Stimulated activated naive CD8-positive, alpha-beta T cell treated with anti-CD3 and anti-CD28 coated beads, Interleukin-15, Interleukin-2, amounts not matched to agents 100 U/mL and 50 U/mL, for 24 hours (primary cell): ENCODE data around the gene MIAT.

Source experiments
- ATAC-seq: fragments of 150-1000 bp; cut with Tn5 transposase; one replicate; pipeline ENCODE4 v1.10.0; 2021
- DNase-seq: peaks from one replicate; pipeline ENCODE4 v3.0.0; 2021

Gene MIAT

GRCh38 chr22:26669060-26669481 lies 11.7 kb downstream of the MIAT start:
- ATAC-seq (no peak), DNase-seq (peak; percentile 40)

DNA sequence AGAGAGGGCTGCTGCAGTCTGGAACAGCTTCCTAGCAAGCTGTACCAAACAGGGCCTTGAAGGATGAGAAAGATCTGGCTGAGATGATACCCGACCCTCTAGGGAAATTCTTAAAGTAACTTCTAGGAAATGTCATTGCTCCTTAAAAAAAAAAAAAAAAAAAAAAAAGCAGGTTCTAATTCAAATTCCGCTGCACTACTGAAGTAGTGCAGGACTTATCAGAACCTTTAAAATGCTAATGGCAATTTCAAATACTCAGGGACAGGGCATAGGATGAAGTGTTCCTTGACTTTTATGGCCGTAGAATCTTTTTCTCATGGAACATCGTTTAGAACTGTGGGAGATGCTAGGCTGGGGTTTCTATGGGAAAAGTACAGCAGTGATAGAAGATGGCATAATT lies 13.1 kb downstream of the MIAT start:
- DNase-seq (no peak), ATAC-seq (no peak)

GRCh38 chr22:26671317-26672059 lies 14.1 kb downstream of the MIAT start:
- ATAC-seq (peak; percentile 47), DNase-seq (peak; percentile 82)

- DNase-seq (no peak), ATAC-seq (peak; percentile 4)
These were observed 14.7 kb downstream of the MIAT start for GRCh38 chr22:26672060-26672471.

- DNase-seq (peak; percentile 93), ATAC-seq (peak; percentile 76)
These were observed 15.4 kb downstream of the MIAT start for GRCh38 chr22:26672590-26673468.

GRCh38 chr22:26673486-26673885 lies 16.1 kb downstream of the MIAT start:
- DNase-seq (peak; percentile 35), ATAC-seq (no peak)

DNA sequence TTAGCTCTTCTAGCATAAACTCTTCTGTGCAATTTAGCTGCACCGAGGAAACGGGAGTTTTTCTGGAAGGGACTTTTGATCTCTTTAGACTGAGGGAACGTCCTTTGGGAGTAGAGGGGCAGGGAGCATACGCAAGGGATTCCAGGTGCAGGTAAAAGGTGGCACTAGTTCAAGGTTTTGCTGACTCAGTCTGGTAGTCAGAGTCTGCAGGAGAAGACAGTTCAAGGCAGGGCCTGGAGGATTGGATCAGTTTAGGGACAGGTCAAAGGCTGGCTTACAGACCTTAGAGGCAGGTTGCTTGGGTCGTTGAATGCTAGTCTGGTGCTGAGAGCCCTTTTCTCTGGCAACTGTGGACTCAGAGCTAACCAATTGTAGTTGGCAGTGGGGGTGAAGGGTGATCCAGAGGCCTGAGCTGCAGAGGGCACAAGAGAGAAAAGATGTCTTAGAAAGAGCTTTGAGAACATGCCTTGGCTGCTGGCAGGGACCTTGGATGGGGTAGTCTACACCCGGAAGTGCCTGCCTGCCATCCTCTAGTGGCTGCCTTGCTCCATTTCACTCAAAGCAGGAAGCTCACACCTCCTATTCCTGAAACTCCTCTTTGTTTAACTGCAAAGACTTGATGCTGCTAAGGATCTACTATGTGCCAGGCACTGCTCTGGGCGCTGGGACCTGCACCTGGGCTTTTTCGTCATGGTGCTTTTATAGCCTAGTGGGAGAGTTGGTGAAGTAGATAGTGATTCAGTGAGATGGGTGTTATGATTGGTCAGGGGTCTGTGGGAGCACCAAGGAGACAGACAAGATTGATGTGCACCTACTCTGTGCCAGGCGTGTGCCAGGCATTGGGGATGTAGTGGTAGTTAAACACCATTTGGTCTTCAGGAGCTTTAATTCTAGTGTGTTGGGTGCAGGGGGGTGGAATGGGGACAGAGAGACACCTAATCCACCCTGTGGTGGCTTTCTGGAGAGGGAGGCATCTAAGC lies 17.1 kb downstream of the MIAT start:
- ATAC-seq (no peak), DNase-seq (peak; percentile 38)

GRCh38 chr22:26675687-26676268 lies 18.4 kb downstream of the MIAT start:
- ATAC-seq (no peak), DNase-seq (no peak)

DNA sequence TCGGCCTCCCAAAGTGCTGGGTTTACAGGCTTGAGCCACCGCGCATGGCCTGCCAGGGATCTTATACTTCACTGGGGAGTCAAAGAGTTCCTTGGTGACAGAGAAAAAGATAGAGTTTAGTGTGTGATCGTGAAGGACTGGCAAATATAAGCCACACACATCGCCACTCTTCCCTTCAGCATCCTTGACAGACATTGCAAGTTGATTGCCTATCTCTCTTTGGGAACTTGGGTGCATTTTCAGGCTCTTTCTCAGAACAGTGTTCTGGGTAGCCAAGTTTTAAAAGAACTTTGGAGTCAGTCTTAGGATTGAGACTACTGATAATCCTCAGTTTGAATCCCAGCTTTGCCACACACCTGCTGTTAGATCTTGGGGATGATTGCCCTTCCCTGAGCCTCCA lies 19.8 kb downstream of the MIAT start:
- DNase-seq: no peak
- no peak for ATAC-seq

DNA sequence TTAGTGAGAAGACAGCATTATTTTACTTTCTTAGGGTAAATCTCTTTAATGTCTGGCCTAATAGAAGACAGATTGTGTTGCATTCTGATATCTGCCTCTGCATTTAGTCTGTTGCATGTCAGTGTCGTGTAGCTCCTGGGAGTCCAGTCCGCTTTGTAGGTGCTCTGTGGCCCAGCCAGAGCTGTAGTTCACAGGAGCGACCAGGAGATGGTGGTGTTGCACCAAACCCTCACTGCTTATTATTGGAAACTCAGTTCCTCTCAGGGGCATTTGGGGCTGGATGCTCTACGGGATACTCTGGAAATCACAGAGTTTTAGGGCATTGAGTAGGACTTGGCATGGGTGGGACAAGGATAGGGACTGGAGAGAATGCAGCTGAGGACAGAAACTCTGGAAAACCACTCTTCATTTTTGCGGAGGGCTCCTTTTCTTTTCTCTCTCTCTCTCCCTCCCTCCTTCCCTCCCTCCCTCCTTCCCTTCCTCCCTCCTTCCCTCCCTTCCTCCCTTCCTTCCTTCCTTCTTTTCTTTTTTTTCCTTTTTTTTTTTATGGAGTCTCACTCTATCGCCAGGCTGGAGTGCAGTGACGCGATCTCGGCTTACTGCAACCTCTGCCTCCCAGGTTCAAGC lies 21.7 kb downstream of the MIAT start:
- DNase-seq: peak; percentile 77
- peak; percentile 83 for ATAC-seq

- DNase-seq: no peak
- ATAC-seq: no peak
These were observed 23.1 kb downstream of the MIAT start for GRCh38 chr22:26680485-26680884.

GRCh38 chr22:26681395-26681821 lies 24.0 kb downstream of the MIAT start:
- ATAC-seq (no peak), DNase-seq (no peak)

- no peak for DNase-seq
These were observed 26.8 kb downstream of the MIAT start for GRCh38 chr22:26684168-26684567.

DNA sequence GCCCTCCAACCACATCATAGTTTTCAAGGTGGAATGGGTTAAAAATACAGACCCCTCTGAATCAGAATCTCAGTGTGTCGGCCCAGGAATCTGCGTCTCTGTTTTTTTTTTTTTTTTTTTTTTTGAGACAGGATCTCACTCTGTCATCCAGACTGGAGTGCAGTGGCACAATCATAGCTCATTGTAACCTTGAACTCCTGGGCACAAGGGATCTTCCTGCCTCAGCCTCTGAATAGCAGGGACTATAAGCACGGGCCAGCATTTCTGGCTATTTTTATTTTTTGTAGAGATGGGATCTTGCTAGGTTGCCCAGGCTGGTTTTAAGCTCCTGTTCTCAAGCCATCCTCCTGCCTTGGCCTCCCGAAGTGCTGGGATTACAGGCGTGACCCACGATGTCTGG lies 28.2 kb downstream of the MIAT start:
- DNase-seq (no peak), ATAC-seq (no peak)

More at GRCh38 chr22:26684168-26684567, 26.8 kb downstream of the MIAT start:
- ATAC-seq: no peak

- ATAC-seq (no peak), DNase-seq (no peak)
These were observed 30.1 kb downstream of the MIAT start for GRCh38 chr22:26687439-26687838.

DNA sequence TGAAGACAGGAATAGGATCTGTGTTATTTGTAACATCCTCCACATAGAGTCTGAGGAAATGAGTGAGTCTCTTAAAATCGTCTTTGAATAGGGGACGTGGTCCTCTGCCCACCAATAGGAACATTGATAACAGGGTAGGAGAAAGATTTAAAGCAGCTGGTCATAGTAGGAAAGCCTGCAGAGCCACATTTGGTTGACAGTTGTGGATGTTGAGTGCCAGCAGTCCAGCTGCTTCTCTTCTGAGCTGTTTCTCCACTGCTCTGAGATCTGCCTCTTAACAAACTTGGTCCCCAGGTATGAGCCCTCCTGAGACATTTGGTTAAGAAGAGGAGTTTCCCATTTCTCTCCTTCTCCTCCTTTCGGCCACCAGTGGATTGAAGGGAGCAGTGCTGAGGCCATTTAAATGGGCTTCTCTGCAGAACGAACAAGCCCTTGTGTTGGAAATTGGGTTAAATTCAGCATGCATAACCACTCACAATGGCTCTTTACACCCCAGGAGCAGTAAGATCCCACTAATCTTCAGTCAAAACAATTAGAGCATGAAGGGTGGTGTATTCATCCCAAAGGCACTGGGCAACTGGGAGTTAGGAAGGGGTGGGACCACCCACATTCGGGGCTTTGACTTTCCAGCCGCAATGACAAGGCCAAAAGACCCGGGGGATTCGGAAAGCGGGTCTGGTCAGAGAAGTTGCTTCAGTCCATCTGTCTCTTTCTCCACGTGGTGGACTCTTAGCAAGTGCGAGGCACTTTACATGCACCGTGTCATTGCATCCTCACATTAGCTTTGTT lies 32.3 kb downstream of the MIAT start:
- ATAC-seq (no peak), DNase-seq (no peak)

DNA sequence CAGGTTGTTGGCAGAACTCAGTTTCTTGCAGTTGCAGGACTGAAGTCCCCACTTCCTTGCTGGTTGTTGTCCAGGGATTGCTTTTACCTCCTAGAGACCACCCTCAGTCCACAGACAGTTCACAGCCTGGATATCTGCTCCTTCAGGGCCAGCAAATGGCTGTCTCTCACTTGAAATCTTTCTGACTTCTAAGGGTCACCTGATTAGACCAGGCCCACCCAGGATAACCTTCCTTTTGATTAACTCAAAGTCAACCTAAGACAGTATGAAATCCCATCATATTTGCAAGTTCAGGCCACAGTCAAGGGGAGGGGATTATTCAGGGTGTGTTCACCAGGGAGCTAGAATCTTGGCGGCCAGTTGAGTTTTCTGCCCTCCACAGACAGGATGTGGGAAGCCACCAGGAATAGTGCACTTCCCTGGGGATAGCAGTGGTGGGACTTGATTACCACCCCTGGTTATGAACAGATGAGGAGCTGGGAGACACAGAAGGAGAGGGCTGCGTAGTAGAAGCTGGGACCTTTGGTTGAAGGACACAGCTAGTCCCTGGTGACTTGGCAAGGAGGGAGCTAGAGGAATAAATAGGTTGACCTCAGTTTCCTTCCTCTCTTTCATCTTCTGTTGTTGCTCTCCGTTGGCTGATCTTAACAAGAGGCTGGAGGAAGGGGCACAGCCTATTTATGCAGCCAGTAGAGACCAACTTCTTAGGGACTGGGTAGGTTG lies 33.4 kb downstream of the MIAT start:
- DNase-seq (no peak), ATAC-seq (no peak)

DNA sequence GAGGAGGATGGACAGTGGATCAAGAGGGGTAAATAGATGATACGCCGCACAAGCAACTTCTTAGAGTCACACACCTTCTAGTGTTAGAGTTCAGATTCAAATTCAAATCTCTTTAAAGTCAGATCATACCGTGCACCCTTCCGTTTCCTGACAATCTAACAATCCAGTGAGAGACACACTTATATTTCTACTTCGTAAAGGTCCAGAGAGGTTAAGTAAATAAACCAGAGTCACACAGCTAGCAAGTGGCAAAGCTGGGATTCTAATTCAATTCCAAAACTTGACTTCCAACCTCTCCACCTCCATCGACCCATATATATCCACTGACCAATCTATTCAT lies 34.0 kb downstream of the MIAT start:
- ATAC-seq: no peak
- no peak for DNase-seq

DNA sequence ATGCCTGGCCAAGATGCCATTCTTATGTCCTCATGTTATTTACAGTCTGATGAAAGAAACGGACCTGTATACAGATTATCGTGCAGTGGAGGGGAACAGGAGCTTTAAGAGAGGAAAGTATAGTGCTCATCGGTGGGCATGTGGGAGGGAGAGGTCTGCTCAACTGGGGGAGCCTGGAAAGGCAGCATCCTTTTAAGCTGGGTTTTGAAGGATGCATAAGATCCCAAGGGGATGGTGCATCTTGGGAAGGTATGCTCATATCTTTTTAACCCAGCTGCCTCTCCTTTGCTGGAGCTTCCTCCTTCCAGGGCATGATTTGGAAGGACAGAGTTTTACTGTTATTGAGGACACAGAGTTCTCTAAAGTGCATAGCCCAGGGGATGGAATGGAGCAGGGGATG lies 34.8 kb downstream of the MIAT start:
- DNase-seq (no peak), ATAC-seq (no peak)

- no peak for ATAC-seq
- DNase-seq: no peak
These were observed 39.8 kb downstream of the MIAT start for GRCh38 chr22:26697151-26697550.
